ENCODE data around the gene SMAD3. TPM values are rescaled to one million over a fixed set of nuclear protein-coding genes. Genes with fewer than 3 reads are reported as not detected.

SMAD3 gene
- total RNA-seq, 1 experiment from 2014 or later = 89.2 TPM

- Histone ChIP-seq H3K4me3 (replicated peaks in 1 of 2; ENCODE audit: low read depth in 1 of 2, low read length in 2 of 2) (no peak overlapping the region), H3K36me3 (ENCODE audit: control insufficient read depth in 1 of 2, insufficient read depth in 2 of 2, low read length in 2 of 2) (peaks cover 0 to 57% of the 10 kb centered on the region in 2 experiments; a peak in 2 of 4 replicates), H3K27ac (ENCODE audit: low read depth, low read length) (no peak overlapping the region), H4K20me1 (ENCODE audit: insufficient read depth) (no peaks in the 10 kb centered on the region), H3K9me3 (ENCODE audit: control insufficient read depth in 1 of 2, insufficient read depth in 1 of 2, low read depth in 1 of 2, low read length in 2 of 2) (no peaks in the 10 kb centered on the region), H3K27me3 (ENCODE audit: insufficient read depth, low read length) (no peaks in the 10 kb centered on the region), H3K79me2 (ENCODE audit: insufficient read depth, low read length) (peaks cover 28% of the 10 kb centered on the region; the same call in 1 of the 2 replicates), H3K4me1 (ENCODE audit: control insufficient read depth in 1 of 2, insufficient read depth in 2 of 2, low read length in 2 of 2) (peaks cover 28 to 70% of the 10 kb centered on the region in 2 experiments), H3K9me2 (ENCODE audit: insufficient read depth) (no peaks in the 10 kb centered on the region), H2AFZ (ENCODE audit: low read depth, low read length, poor library complexity, severe bottlenecking) (no peak overlapping the region), H3K9ac (ENCODE audit: low read length) (no peak overlapping the region), H3K4me2 (ENCODE audit: low read length) (no peak overlapping the region)
- intact Hi-C loops (cut with micrococcal nuclease) = loop anchor here (10.0 kb wide), 1 partner anchor 228 kb away; no protein-coding TSS in a partner anchor
- ChIA-PET RAD21 (ENCODE audit: low non-redundant PET in 1 of 2, low total read pairs in 2 of 2, uncharacterized antibody in 2 of 2, unreplicated experiment in 2 of 2) (no interaction called here), POLR2A (interaction anchor here (0.6 kb wide), 1 partner anchor 22 kb away, joined by 7 read pairs; no protein-coding TSS in a partner anchor), CTCF (no interaction called here)
- TF ChIP-seq CBX3 (IDR thresholded peaks at IDR 0.05; ENCODE audit: low read depth) (no peak), SRF (IDR thresholded peaks at IDR 0.05; ENCODE audit: low read depth) (no peak), SIN3A (IDR thresholded peaks at IDR 0.05; ENCODE audit: low read depth) (no peak), ELF1 (IDR thresholded peaks at IDR 0.05; ENCODE audit: borderline replicate concordance, low read depth) (no peak), EZH2 (IDR thresholded peaks at IDR 0.05) (no peak), RAD21 (IDR thresholded peaks at IDR 0.05; ENCODE audit: low read depth) (no peak), POLR2A (IDR thresholded peaks at IDR 0.05; ENCODE audit: borderline replicate concordance, extremely low read depth, insufficient read depth, insufficient read length) (no peak), FOSL1 (IDR thresholded peaks at IDR 0.05; ENCODE audit: low read depth) (no peak), EZH2phosphoT487 (IDR thresholded peaks at IDR 0.05; ENCODE audit: borderline replicate concordance) (no peak), TCF7L2 (IDR thresholded peaks at IDR 0.05; ENCODE audit: borderline replicate concordance, extremely low read depth, insufficient read depth, insufficient read length) (no peak), SP1 (IDR thresholded peaks at IDR 0.05; ENCODE audit: low read depth) (no peak), EGR1 (IDR thresholded peaks at IDR 0.05; ENCODE audit: low read depth) (no peak), CEBPB (IDR thresholded peaks at IDR 0.05; ENCODE audit: low read depth) (no peak), ZFX (IDR thresholded peaks at IDR 0.05) (no peak), POLR2AphosphoS5 (IDR thresholded peaks at IDR 0.05; ENCODE audit: low read depth, low read length) (no peak)
- TF ChIP-seq, protein P1, sequence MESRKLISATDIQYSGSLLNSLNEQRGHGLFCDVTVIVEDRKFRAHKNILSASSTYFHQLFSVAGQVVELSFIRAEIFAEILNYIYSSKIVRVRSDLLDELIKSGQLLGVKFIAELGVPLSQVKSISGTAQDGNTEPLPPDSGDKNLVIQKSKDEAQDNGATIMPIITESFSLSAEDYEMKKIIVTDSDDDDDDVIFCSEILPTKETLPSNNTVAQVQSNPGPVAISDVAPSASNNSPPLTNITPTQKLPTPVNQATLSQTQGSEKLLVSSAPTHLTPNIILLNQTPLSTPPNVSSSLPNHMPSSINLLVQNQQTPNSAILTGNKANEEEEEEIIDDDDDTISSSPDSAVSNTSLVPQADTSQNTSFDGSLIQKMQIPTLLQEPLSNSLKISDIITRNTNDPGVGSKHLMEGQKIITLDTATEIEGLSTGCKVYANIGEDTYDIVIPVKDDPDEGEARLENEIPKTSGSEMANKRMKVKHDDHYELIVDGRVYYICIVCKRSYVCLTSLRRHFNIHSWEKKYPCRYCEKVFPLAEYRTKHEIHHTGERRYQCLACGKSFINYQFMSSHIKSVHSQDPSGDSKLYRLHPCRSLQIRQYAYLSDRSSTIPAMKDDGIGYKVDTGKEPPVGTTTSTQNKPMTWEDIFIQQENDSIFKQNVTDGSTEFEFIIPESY (IDR thresholded peaks at IDR 0.05; ENCODE audit: extremely low read depth, insufficient replicate concordance, low read length) = no peak
- TF ChIP-seq, protein P2, sequence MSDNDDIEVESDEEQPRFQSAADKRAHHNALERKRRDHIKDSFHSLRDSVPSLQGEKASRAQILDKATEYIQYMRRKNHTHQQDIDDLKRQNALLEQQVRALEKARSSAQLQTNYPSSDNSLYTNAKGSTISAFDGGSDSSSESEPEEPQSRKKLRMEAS (IDR thresholded peaks at IDR 0.05) = no peak
- TF ChIP-seq, protein P3, sequence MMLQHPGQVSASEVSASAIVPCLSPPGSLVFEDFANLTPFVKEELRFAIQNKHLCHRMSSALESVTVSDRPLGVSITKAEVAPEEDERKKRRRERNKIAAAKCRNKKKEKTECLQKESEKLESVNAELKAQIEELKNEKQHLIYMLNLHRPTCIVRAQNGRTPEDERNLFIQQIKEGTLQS (IDR thresholded peaks at IDR 0.05) = no peak
- no TSS peak for BruUV-seq (replicated peaks)
- ATAC-seq (no peak), DNase-seq (ENCODE audit: low read depth, low spot score) (no peak)
These were observed 107.6 kb downstream of the SMAD3 start for GRCh38 chr15:67173005-67173404.
